Suprapubic skin (tissue), 4 donors: Measurements from ENCODE around the gene CMYA5. TPM values are rescaled to one million over a fixed set of nuclear protein-coding genes. Genes with fewer than 3 reads are reported as not detected.
"Not testable (repeated sequence)": the region's sequence is repeated elsewhere in the genome, so short reads cannot be mapped to it uniquely, and the experiment has no call there.

Experiments
- DNase-seq, 2 donors: peaks; one replicate each; pipeline ENCODE4 v3.0.0-alpha.2; 2019; ENCODE audit warnings: low spot score in 2 of 2
- H3K27ac ChIP-seq: fragments of 200-600 bp; sonication (generic); one replicate; pipeline ENCODE4 v1.5.1; 2019
- H3K27me3 ChIP-seq: fragments of 200-600 bp; sonication (generic); one replicate; pipeline ENCODE4 v1.5.1; 2019
- H3K36me3 ChIP-seq: fragments of 200-600 bp; sonication (generic); one replicate; pipeline ENCODE4 v1.5.1; 2019
- H3K4me1 ChIP-seq: fragments of 200-600 bp; sonication (generic); one replicate; pipeline ENCODE4 v1.5.1; 2019
- H3K4me3 ChIP-seq: fragments of 200-600 bp; sonication (generic); one replicate; pipeline ENCODE4 v1.5.1; 2019; ENCODE audit warnings: mild to moderate bottlenecking
- H3K9me3 ChIP-seq: fragments of 200-600 bp; sonication (generic); one replicate; pipeline ENCODE4 v1.5.1; 2019
- EP300 ChIP-seq: sonication (generic); formaldehyde crosslinking; IDR thresholded peaks from one replicate; pipeline ENCODE4 v1.6.1; 2017; ENCODE audit warnings: antibody characterized with exemption
- POLR2A ChIP-seq, 2 donors: fragments of 450-650 bp; IDR thresholded peaks; one replicate each; pipeline ENCODE4 v1.6.1; 2017; ENCODE audit warnings: antibody characterized with exemption in 2 of 2, mild to moderate bottlenecking in 2 of 2, moderate library complexity in 2 of 2
- POLR2AphosphoS5 ChIP-seq, 3 donors: sonication (generic); formaldehyde crosslinking; IDR thresholded peaks; one replicate each; pipeline ENCODE4 v1.6.1; 2017; ENCODE audit warnings: antibody characterized with exemption in 3 of 3
- WGBS: methylation state at CpG from one replicate; pipeline ENCODE4 v1.1.5; 2018; 5-methylcytosine and 5-hydroxymethylcytosine counted together
- total RNA-seq, 4 donors: library from RNA; depleted of rRNA; stranded (reverse); fragments of >200 nt; gene quantifications; one replicate each; pipeline ENCODE4 v1.1.0, GENCODE V29; 2016
- TF ChIP-seq, protein P1 (sequence below), 2 donors: fragments of 200-600 bp in 1 of 2; fragments of 450-650 bp in 1 of 2; sonication (generic) in 1 of 2; IDR thresholded peaks; one replicate each; pipeline ENCODE4 v1.5.1; 2016 to 2019; ENCODE audit warnings: antibody characterized with exemption in 2 of 2, mild to moderate bottlenecking in 1 of 2, moderate library complexity in 1 of 2

The CMYA5 gene
- total RNA-seq, 4 donors from 2014 or later, result 8.1 to 24.9 (median 10.4) TPM

DNA sequence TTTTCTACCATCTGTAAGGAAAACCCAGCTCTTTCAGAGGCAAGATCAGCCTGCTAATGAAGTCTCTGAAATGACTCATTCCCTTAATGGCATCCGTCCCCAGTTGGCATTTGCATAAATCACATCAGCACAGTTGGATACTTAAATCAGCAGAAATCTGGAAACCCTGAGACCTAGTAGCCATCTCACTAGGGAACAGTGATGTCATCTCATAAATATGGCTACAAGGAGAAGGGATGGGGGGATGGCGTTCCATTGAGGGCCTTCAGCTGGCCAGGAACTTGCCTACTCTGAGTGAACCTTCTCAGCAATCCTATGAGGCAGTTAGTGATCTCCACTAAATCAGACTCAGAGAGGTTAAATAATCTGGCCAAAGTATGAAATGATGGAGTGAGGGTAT lies 81.8 kb downstream of the CMYA5 start:
- TF ChIP-seq POLR2A (IDR thresholded peaks at IDR 0.05), result no peak
- no peak for TF ChIP-seq EP300
- TF ChIP-seq, protein P1, sequence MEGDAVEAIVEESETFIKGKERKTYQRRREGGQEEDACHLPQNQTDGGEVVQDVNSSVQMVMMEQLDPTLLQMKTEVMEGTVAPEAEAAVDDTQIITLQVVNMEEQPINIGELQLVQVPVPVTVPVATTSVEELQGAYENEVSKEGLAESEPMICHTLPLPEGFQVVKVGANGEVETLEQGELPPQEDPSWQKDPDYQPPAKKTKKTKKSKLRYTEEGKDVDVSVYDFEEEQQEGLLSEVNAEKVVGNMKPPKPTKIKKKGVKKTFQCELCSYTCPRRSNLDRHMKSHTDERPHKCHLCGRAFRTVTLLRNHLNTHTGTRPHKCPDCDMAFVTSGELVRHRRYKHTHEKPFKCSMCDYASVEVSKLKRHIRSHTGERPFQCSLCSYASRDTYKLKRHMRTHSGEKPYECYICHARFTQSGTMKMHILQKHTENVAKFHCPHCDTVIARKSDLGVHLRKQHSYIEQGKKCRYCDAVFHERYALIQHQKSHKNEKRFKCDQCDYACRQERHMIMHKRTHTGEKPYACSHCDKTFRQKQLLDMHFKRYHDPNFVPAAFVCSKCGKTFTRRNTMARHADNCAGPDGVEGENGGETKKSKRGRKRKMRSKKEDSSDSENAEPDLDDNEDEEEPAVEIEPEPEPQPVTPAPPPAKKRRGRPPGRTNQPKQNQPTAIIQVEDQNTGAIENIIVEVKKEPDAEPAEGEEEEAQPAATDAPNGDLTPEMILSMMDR (IDR thresholded peaks at IDR 0.05), result no peak
- TF ChIP-seq POLR2AphosphoS5 (IDR thresholded peaks at IDR 0.05), result no peak
- H3K9me3 ChIP-seq, result peaks cover 2% of the 10 kb centered on the region
- DNase-seq, result no peak
- no peaks in the 10 kb centered on the region for H3K4me1 ChIP-seq
- WGBS, result 41% methylated on average over 2 of the region's 2 CpGs
- H3K27me3 ChIP-seq, result no peaks in the 10 kb centered on the region
- no peaks in the 10 kb centered on the region for H3K36me3 ChIP-seq
- H3K27ac ChIP-seq, result no peak overlapping the region
- H3K4me3 ChIP-seq, result no peak overlapping the region

DNA sequence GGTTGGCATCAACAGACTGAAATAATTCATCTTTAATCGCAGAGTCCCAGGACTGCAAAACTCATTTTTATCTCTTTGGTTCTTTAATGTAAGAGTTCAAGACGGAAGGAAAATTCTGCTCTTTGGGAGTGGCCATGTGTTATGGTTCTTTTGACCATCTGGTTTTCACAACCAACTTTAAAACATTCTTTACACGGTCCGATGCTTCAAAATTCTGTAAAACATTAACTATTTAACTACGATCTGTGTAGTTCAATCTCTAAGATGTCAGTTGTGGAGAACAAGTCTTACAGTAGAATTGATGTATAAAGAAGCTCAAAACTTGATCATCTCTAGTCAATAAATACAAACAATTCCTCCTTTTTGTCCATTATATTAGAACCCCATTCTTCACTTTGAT lies 83.0 kb downstream of the CMYA5 start:
- Histone ChIP-seq H3K9me3 (peaks cover 2% of the 10 kb centered on the region), H3K4me3 (no peak overlapping the region), H3K27ac (no peak overlapping the region), H3K4me1 (no peaks in the 10 kb centered on the region), H3K27me3 (no peaks in the 10 kb centered on the region), H3K36me3 (no peaks in the 10 kb centered on the region)
- 81% methylated on average over 5 of the region's 5 CpGs for WGBS
- TF ChIP-seq POLR2AphosphoS5 (IDR thresholded peaks at IDR 0.05) (no peak), EP300 (no peak), POLR2A (IDR thresholded peaks at IDR 0.05) (no peak)
- TF ChIP-seq, protein P1 (IDR thresholded peaks at IDR 0.05), result no peak
- DNase-seq, result no peak

DNA sequence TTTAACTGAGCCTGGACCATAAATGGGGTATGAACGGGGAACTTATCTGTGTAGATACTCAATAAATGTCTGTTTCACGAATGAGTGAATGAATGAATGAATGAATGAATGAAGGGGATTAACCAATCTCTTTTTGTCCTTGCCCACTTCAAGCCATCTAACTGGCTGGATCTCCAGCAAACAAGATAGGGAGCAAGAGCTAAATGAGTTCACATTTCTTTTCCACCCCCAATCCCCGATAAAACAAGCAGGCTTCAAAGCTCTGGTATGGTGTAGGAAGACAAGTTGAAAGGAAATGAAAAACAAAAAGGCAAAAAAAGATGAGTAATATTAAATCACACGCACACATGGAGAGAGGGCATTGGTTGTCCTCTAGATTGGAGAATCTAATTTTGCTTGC lies 84.0 kb downstream of the CMYA5 start:
- Histone ChIP-seq H3K4me3 (no peak overlapping the region), H3K36me3 (no peaks in the 10 kb centered on the region), H3K27ac (no peak overlapping the region), H3K9me3 (no peaks in the 10 kb centered on the region), H3K27me3 (no peaks in the 10 kb centered on the region), H3K4me1 (no peaks in the 10 kb centered on the region)
- 89% methylated on average over 4 of the region's 4 CpGs for WGBS
- no peak for DNase-seq
- TF ChIP-seq POLR2A (IDR thresholded peaks at IDR 0.05), result no peak
- no peak for TF ChIP-seq EP300
- TF ChIP-seq, protein P1 (IDR thresholded peaks at IDR 0.05), result no peak
- TF ChIP-seq POLR2AphosphoS5 (IDR thresholded peaks at IDR 0.05), result no peak

DNA sequence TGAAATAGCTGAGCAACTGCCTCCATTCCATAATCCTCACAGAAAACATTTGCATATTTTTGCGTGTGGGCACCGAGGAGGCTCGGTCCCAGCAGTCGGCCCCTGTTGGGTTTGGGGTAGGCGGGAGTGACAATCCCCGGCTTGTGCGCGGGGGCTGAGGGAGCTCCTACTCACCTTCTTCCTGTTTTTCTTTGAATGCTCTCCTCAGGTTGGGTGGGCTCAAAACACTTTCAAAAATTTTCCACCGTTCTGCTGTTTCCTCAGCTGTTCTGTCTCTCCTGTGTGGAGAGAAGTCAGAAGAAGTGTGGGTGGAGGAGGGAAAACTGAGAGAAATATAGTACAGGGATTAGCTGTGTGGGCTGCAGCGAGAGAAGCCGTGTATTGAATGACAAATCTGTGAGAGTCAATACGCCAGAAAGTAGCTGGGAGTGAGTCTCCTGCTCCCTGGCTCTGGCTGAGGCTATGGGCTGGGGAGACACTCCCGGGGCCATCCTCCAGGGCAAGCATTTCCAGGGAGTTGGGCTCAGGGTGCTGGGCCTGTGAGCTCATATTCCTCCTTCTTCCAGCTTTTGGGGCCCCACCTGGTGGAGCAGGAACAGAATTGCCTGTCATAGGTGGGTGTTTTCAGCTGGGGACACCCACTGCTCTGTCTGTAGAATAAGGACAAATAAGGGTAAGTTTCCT lies 84.7 kb downstream of the CMYA5 start:
- Histone ChIP-seq H3K4me1 (no peaks in the 10 kb centered on the region), H3K27me3 (no peaks in the 10 kb centered on the region), H3K9me3 (no peaks in the 10 kb centered on the region), H3K4me3 (no peak overlapping the region), H3K36me3 (no peaks in the 10 kb centered on the region), H3K27ac (no peak overlapping the region)
- TF ChIP-seq POLR2A (IDR thresholded peaks at IDR 0.05) (no peak), POLR2AphosphoS5 (IDR thresholded peaks at IDR 0.05) (no peak), EP300 (no peak)
- TF ChIP-seq, protein P1 (IDR thresholded peaks at IDR 0.05), result no peak
- no peak for DNase-seq
- WGBS, result 65% methylated on average over 13 of the region's 13 CpGs

DNA sequence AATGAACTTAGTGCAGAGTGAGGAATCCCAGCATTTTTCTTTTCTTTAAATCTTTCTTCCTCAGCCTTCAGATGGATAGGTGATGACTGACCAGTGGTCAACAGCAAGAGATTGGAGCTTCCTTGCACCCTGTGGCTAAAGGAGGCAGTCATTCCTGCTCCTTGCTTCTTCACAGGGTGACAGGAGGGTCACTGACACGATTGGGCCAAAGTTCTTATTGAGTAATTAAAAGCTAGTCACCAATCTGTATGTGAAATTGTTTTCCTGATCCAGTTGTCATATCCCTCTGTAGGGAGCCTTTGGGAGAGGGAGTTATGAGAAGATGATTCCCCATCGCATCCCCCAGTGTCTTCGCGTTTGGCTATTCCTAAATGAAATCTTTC lies 85.2 kb downstream of the CMYA5 start:
- TF ChIP-seq POLR2A (IDR thresholded peaks at IDR 0.05), result no peak
- TF ChIP-seq, protein P1 (IDR thresholded peaks at IDR 0.05), result no peak
- no peak for TF ChIP-seq EP300
- no peak for TF ChIP-seq POLR2AphosphoS5 (IDR thresholded peaks at IDR 0.05)
- Histone ChIP-seq H3K36me3 (no peaks in the 10 kb centered on the region), H3K4me1 (no peaks in the 10 kb centered on the region), H3K27me3 (no peaks in the 10 kb centered on the region), H3K27ac (no peak overlapping the region), H3K9me3 (no peaks in the 10 kb centered on the region), H3K4me3 (no peak overlapping the region)
- DNase-seq, result no peak
- WGBS, result 79% methylated on average over 4 of the region's 4 CpGs

DNA sequence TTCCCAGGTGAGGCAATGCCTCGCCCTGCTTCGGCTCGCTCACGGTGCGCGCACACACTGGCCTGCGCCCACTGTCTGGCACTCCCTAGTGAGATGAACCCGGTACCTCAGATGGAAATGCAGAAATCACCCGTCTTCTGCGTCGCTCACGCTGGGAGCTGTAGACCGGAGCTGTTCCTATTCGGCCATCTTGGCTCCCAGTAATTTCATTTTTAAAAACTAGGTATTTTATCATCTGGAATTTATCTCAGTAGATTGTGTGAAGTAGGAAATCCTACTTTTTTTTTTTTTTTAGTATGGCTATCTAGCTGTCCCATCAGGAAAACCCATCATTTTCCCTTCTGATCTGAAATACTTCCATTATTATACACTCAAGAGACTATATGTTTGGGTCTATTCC lies 95.1 kb downstream of the CMYA5 start:
- not testable (repeated sequence) for H3K4me1 ChIP-seq, DNase-seq, H3K36me3 ChIP-seq, H3K27me3 ChIP-seq, H3K27ac ChIP-seq, H3K9me3 ChIP-seq, H3K4me3 ChIP-seq
- 38% methylated on average over 12 of the region's 14 CpGs for WGBS
